HepG2 (cell line): ENCODE data around the gene LZTS2. TPM values are rescaled to one million over a fixed set of nuclear protein-coding genes. Genes with fewer than 3 reads are reported as not detected.

Source experiments
- AHDC1 ChIP-seq: sonication (generic); formaldehyde crosslinking; IDR thresholded peaks from 2 replicates; pipeline ENCODE4 v1.5.1; 2020; ENCODE audit warnings: mild to moderate bottlenecking, missing genetic modification reagents, borderline replicate concordance
- ELF1 ChIP-seq: sonication (generic); formaldehyde crosslinking; IDR thresholded peaks from 2 replicates; pipeline ENCODE4 v1.4.0; 2020; ENCODE audit warnings: missing genetic modification reagents
- GATAD2A ChIP-seq: IDR thresholded peaks from 2 replicates; pipeline ENCODE4 v1.6.1; 2016
- IKZF5 ChIP-seq: IDR thresholded peaks from 2 replicates; pipeline ENCODE4 v1.6.1; 2018; ENCODE audit warnings: missing genetic modification reagents, mild to moderate bottlenecking, missing compliant biosample characterization
- IRF2 ChIP-seq: IDR thresholded peaks from 2 replicates; pipeline ENCODE4 v1.6.1; 2018; ENCODE audit warnings: missing genetic modification reagents, missing compliant biosample characterization
- JUNB ChIP-seq: sonication (generic); formaldehyde crosslinking; IDR thresholded peaks from 2 replicates; pipeline ENCODE4 v1.8.0; 2022; ENCODE audit warnings: missing genetic modification reagents, mild to moderate bottlenecking, borderline replicate concordance
- MEIS1 ChIP-seq: sonication (generic); formaldehyde crosslinking; IDR thresholded peaks from 2 replicates; pipeline ENCODE4 v1.9.0; 2021; ENCODE audit warnings: mild to moderate bottlenecking, missing genetic modification reagents, moderate library complexity, borderline replicate concordance
- MTA1 ChIP-seq: sonication (generic); formaldehyde crosslinking; IDR thresholded peaks from 2 replicates; pipeline ENCODE4 v1.4.0; 2020; ENCODE audit warnings: missing genetic modification reagents, mild to moderate bottlenecking, borderline replicate concordance
- PHB2 ChIP-seq: fragments of 450-650 bp; IDR thresholded peaks from 2 replicates; pipeline ENCODE4 v1.6.1; 2018; ENCODE audit not compliant: partially characterized antibody
- SP140L ChIP-seq: sonication (generic); formaldehyde crosslinking; IDR thresholded peaks from 2 replicates; pipeline ENCODE4 v1.4.0; 2020; ENCODE audit warnings: missing genetic modification reagents, borderline replicate concordance
- TCF7 ChIP-seq: sonication (generic); IDR thresholded peaks from 2 replicates; pipeline ENCODE4 v1.6.1; 2016; ENCODE audit warnings: antibody characterized with exemption, low read depth
- ZFP1 ChIP-seq: IDR thresholded peaks from 2 replicates; pipeline ENCODE4 v1.6.1; 2016
- ZNF136 ChIP-seq: sonication (generic); formaldehyde crosslinking; IDR thresholded peaks from 2 replicates; pipeline ENCODE4 v1.8.1; 2022; ENCODE audit warnings: low read depth, mild to moderate bottlenecking, moderate library complexity, missing genetic modification reagents
- ZNF484 ChIP-seq: sonication (generic); formaldehyde crosslinking; IDR thresholded peaks from 2 replicates; pipeline ENCODE4 v1.5.1; 2020; ENCODE audit warnings: mild to moderate bottlenecking, low read depth, missing genetic modification reagents, borderline replicate concordance
- ZNF660 ChIP-seq: sonication (generic); formaldehyde crosslinking; IDR thresholded peaks from 2 replicates; pipeline ENCODE4 v1.5.1; 2020; ENCODE audit warnings: mild to moderate bottlenecking, low read depth, missing genetic modification reagents, borderline replicate concordance
- ZNF841 ChIP-seq: sonication (generic); formaldehyde crosslinking; IDR thresholded peaks from 2 replicates; pipeline ENCODE4 v1.8.1; 2023; ENCODE audit warnings: missing genetic modification reagents, borderline replicate concordance
- polyA plus RNA-seq, 8 experiments: library from polyadenylated mRNA; depleted of rRNA in 3 of 8; stranded (reverse) in 7 of 8; unstranded in 1 of 8; fragments of >200 nt; fragmentation: Illumina TruSeq in 4 of 8; extraction: Trizol in 4 of 8; gene quantifications; 2 replicates each; pipeline versions ENCODE4 v1.2.1 to v1.2.3, GENCODE V29; 2011 to 2016; ENCODE audit warnings: low read depth in 4 of 8, missing spikeins in 1 of 8, mixed read lengths in 1 of 8; ENCODE audit not compliant: insufficient read depth in 1 of 8
- total RNA-seq, 5 experiments: library from RNA; depleted of rRNA; stranded (reverse); fragments of >200 nt; fragmentation: Illumina TruSeq; extraction: Trizol; gene quantifications; 2 replicates each; pipeline ENCODE4 v1.2.3, GENCODE V29; 2016; ENCODE audit warnings: low read depth in 1 of 5
- TF ChIP-seq, protein P1 (sequence below): sonication (generic); formaldehyde crosslinking; IDR thresholded peaks from 2 replicates; pipeline ENCODE4 v1.5.0; 2020; ENCODE audit warnings: missing genetic modification reagents

The LZTS2 gene
- total and polyA plus RNA-seq, 2 of the 13 experiments (the other 11 are each of a cell fraction or from before 2014, with no cell fraction given) = 43.6 to 65.6 TPM

GRCh38 chr10:101042667-101043362, 43.2 kb downstream of the LZTS2 start (continued):
- no peak for TF ChIP-seq ZNF660 (CRISPR knock-in tag)
- no peak for TF ChIP-seq ZNF136
- no peak for TF ChIP-seq SP140L (CRISPR knock-in tag)
- TF ChIP-seq MTA1 = peak; percentile 70; the same call in 1 of the 2 replicates
- TF ChIP-seq MEIS1 = peak; percentile 87; the same call in 1 of the 2 replicates
- peak; percentile 36; the same call in 1 of the 2 replicates for TF ChIP-seq IKZF5 (CRISPR knock-in tag)
- TF ChIP-seq ZNF484 = no peak
- TF ChIP-seq, protein P1, sequence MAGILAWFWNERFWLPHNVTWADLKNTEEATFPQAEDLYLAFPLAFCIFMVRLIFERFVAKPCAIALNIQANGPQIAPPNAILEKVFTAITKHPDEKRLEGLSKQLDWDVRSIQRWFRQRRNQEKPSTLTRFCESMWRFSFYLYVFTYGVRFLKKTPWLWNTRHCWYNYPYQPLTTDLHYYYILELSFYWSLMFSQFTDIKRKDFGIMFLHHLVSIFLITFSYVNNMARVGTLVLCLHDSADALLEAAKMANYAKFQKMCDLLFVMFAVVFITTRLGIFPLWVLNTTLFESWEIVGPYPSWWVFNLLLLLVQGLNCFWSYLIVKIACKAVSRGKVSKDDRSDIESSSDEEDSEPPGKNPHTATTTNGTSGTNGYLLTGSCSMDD (CRISPR knock-in tag) = no peak
- 0 out of 2 replicates have a peak, but pooled peaks have one; percentile 21 for TF ChIP-seq GATAD2A (CRISPR knock-in tag)
- no peak for TF ChIP-seq PHB2
- TF ChIP-seq IRF2 (CRISPR knock-in tag) = 0 out of 2 replicates have a peak, but pooled peaks have one; percentile 16
- no peak for TF ChIP-seq ZNF841
- TF ChIP-seq AHDC1 (CRISPR knock-in tag) = no peak
- no peak for TF ChIP-seq TCF7
- TF ChIP-seq JUNB (CRISPR knock-in tag) = no peak
- TF ChIP-seq ELF1 (CRISPR knock-in tag) = peak; percentile 91
- TF ChIP-seq ZFP1 (CRISPR knock-in tag) = no peak
